NCI-H748 treated with DMSO at 0.1 percent for 48 hours (cell line): ENCODE data around the gene DOK1.

ENCODE experiments used
- DNase-seq: peaks from one replicate; lab custom pipeline; 2025; lab: John Stamatoyannopoulos, UW

Gene DOK1

DNA sequence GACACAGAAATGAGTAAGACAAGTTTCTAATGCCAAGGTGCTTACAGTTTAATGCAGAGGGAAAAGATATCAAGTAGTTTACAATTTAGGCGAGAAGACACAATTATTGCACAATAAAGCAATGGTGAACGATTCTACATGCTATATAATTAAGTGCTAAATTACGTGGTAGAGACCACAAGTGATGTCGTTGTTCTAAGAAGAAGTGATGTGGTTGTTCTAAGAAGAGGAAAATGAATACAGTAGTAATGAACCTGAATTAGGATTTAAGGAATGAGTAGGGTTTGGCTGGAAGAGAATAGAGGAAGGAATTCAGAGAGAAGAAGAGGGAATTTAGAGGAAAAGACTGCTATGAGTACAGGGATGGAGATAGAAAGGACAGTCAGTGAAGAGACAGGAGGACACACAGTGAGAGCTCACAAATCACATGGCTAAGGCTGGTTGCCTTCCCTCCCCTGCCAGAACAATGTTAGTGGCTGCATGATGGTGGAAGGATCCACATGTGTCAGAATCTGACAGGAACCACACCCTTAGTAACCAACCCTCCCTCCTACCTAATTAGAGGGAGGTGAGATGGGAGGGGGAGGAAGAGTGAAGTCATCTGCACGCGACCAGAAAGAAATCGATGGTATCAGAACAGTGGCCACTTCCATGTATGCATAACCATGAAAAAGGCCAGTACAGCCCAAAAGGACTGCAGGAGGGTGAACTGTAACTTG lies 48.9 kb downstream of the DOK1 start:
- DNase-seq: no peak

- no peak for DNase-seq
Observed at GRCh38 chr2:74606927-74607326, 52.4 kb downstream of the DOK1 start.
